HG03103 (cell line): ENCODE data around the gene NABP2.
A peak's percentile ranks its signal among the peaks of the same experiment; 100 is the strongest.

Experiments
- ATAC-seq: cut with Tn5 transposase; IDR thresholded peaks from one replicate; pipeline ENCODE4 v1.9.1; 2021; ENCODE audit warnings: low read depth; ENCODE audit not compliant: unreplicated experiment

NABP2 gene

DNA sequence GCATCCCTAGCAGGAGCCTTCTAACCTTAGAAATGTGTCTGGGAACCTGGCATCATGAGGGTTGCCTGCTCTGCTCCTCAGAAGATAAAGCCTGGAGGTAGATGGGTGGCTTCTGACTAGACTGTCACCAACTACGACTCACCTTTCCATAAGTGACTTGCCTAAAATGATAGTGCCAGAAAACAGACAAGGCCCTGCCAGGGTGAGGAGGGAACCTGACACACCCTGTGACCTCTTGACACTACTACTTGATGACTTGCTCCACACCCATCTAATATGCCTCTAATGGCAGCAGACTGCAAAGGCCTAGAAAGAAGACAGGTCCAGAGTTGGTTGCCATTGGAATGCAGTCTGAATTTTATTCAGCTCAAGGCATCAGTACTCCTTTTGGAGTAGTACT, 11.8 kb upstream of the NABP2 start:
- ATAC-seq, result no peak

DNA sequence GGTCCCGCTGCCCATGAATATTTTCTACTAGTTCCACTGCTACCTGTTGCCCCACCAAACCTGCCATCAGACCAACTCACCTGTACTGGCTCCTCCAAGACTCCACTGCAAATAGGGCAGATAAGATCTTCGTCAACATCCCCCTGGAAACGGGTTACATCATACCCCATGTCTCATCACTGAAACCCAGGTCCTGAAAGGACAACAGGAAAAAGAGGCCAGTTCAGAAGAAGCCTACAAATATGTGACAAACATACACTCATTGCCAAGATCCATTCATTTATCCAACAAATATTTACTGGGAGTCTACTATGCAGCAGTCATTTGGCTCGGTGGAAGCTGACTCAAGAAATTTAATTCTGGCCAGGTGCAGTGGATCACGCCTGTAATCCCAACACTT, 10.3 kb upstream of the NABP2 start:
- no peak for ATAC-seq

DNA sequence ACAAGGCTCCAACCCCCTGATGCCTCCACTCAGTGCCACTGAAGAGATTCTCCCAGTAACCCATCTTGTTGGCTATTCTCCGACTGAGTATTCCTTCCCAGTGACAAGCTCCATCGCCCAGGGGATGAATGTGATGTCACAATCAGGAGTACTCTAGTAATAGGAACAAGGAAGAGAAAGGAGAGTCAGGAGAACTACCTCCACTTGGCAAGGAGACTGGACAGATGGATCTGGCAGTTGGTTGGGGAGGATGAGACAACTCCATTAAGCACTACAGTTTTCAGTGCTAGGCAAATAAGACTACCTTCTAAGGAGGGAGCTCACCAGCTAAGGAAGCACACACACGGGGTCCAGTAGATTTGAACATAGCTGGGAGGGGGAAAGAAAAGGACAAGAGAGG, 7.7 kb upstream of the NABP2 start:
- no peak for ATAC-seq

DNA sequence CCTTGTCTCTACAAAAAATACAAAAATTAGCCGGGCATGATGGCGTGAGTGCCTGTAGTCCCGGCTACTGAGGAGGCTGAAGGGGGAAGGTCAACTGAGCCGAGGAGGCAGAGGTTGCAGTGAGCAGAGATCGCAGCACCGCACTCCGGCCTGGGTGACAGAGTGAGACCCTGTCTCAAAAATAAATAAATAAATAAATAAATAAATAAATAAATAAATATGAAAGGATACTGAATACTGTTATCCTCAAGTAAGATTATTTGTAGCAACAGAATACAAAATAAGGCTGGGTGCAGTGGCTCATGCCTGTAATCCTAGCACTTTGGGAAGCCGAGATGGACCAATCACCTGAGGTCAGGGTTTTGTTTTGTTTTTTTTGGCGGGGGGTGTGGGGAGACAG, 4.3 kb upstream of the NABP2 start:
- no peak for ATAC-seq

DNA sequence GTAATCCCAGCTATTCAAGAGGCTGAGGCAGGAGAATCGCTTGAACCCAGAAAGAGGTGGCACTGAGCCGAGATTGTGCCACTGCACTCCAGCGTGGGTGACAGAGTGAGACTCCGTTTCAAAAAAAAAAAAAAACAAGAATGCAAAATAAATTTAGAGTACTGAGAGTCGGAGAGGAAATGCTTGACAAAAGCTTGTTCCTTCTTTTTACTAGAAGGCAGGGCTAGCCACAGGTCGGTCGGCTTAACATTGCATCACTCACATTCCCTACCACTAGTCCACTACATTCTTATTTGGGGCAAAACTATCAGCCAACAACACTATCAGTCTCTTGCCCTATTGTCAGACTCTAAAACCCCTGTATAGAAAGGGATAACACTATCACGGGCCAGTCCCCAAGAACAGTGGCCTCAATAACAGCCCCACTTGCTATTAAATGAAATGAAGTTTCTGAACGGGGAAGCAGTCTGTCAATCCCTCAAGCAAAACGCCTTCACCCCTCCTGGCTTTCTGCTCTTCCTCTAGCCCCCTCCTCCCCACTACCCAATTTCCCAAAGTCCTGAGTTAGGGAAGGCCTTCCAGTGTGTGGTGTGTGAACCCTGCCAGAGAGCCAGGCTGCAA, 3.4 kb upstream of the NABP2 start:
- no peak for ATAC-seq

DNA sequence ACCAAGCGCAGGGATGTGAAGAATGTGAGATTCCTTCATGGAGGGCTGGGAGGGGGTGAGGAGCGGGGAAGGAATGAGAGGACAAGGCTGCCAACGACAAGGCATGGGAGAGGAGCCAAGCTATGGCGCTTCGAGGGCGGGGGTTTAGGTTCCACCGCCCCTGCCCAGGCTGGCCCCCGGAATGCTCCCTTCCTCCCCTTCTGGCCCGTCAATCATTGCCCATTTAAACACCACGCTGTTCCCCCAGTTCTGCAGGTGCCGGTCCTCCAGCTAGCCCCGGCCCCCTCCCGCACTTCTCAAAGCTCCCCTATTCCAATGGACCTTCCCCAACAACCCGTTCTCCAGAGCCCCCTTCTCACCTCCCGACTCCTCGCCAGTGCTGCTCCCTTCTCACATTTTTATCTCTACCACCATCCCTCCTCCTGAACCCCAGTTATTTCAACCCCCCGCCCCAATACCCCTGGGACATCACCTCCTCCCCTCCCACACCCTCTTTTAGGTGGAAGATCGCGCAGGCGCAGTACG, 2.8 kb upstream of the NABP2 start:
- ATAC-seq, result peak; percentile 14

DNA sequence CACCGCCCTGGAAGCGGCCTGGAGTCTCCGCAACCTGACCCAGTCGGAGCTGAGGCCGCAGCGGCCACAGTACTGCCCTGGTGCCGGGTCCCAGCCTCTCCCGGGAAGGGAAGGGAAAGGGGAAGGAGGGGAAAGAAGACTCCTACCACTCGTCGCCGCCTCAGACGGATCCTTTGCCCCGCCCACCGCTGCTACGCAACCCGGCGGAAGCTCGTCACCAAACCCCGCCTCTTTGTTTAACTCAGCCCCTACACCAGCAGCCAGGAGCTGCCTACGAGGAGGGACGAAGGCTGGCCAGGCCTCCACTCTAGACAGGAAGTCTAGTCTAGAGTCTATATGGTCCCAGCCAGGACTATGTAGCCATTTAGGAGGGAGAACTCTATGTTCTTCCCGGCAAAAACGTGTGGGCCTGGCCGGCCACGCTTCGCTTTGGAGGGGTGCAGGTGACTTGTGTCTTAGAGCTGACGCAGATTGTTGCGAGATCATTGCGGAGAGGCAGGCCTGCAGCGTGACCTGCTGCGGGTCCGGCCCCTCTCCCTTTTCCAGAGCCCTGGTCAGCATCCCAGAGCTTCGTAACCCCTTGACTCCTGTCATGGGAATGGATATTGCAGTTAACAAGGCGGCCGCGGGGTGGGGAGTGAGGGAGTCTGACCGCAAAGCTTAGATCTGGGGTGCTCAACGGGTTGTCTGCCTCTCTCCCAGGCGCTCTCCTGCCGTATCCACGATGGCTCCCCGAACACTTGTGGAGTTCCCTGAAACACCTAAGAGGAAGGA, 2.2 kb upstream of the NABP2 start, which contains the start of gene RNF41:
RNF41 (minus strand) TSS at position 166 of the 774 bp plus-strand sequence. CDS start 7,875 bp downstream, outside the sequence.
- ATAC-seq, result peak; percentile 67

DNA sequence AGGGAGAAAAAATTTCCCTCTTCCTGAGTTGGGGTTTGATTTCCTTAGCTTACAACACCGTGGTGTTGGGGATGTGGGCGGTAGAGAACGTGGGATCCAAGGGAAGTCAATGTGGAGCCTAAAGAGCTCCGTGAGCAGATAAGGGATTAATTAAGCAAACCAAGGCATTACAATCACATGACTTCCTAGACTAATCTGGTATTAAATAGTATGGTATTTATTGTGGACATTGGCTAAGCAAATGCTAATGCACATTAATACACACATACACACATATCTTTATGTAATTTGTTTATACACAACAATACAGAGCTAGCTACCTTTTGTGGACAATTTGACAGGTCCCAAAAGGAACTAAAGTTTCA, 1.6 kb upstream of the NABP2 start:
- no peak for ATAC-seq

DNA sequence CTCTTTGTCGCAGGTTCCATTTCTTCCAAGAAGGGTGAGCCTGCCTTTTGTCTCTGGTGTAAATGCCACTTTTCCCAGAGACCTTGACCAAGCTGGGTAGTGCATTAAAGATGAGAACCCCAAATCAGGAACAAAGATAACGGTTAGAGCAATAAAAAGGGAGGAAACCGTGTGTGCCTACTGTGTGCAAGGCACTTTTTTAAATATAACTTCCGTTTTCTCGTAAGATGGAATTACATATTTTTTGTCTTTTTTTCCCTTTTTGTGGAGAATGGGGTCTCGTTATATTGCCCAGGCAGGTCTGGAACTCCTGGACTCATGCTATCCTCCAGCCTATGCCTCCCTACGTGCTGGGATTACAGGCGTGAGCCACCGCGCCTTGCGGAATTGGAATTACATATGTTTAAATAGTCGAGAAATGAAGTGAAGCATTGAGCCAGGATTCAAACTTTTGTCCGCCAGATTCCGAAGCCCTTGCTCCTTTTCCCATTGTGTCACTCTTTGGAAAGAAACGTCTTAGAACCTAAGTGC, 506 bp upstream of the NABP2 start:
- ATAC-seq, result no peak

DNA sequence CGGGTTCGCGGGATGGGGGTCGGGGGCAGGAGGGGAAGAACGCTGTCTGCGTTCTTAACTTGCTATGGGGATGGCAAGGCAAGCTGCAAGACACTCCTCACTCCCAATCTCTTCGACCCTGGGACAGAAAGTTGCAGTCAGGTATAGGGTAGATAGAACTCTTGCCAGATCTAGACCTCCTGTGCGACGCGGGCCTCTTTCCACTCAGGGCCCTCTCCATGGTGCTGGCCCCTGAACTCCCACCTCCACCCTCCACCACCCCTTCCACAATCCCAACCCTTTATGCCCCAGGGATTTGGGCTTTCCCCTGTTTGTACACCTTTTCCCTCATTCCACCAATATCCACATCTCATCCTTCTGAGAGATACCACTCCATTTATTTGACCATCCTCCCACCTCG, 812 bp downstream of the NABP2 start:
- ATAC-seq, result no peak

DNA sequence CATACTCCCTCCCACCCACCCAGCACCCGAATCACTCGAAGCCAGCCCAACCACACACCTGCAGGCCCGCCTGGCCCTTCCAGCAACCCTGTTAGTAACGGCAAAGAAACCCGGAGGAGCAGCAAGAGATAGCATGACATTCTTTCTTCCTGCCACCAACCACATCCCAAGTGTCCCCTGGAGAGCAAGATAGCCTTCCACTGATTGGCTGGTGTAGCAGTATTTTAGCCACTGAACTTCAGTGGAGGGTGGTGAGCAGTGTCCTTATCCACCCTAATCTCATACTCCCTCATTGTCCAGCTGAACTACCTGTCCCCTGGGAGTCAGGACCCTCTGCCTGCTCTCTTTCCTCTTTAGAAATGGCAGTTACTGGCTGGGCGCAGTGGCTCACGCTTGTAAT, 4.9 kb downstream of the NABP2 start:
- ATAC-seq, result no peak

DNA sequence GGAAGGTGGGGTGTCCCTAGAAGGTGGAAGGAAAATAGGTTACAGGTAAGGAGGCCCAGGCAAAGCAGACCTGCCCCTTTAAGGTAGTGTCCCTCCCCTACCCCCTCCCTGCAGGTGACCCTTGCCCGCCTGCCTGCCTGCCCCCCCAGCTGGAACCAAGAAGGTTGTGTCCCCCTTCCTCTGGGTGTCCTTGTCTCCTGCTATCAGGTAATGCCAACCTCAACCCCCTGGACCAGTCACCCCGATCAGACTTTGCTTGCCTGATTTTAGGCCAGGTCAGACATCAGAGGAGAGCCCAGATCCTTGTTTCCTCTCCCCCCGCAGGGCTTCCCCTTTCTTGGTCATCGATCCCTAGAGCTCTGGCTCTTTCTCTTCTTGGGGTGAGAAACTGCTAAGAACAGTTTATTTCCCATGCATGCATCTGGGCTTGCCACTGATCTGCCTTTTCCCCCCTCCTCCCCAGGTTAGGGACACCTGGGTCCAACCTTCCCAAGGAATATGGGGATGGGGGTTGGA, 5.8 kb downstream of the NABP2 start, which contains the start of gene SLC39A5:
SLC39A5 (plus strand) TSS at position 136 of the 516 bp plus-strand sequence. CDS start 1,224 bp downstream, outside the sequence.
- ATAC-seq, result no peak

DNA sequence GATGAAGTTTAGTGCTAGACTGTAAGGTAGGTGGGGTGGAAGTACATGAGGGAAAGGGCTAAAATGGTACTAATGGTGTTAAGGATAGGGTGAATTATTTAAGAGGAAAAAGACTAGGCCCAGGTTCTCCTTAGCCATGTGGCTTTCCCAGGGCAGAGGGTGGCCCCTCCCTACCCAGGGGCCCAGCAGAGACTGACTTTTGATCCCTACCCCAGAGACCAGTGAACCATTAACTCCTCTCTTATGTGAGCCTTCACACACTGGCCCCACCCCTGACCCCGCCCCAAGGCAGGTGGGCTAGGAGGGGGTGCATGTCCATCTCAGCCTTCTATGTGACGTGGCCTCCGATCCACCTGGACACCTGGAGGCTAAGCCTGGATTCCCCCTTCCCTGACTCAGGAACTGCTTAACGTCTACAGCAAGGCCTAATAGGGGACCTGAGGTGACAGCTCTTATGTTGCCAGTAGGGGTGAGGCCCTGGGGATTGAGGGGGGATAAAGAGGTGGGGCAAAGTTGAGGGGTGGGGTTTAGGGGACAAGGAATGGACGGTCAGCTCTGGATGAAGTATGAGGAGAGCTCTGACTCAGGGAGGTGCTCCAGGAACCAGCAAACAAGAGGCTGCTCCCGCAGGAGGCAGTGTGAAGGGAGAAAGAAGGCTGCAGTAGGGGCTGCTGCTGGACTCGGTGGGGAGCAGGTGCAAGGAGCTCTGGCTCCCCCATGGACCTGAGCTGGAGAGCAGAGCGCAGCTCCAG, 6.5 kb downstream of the NABP2 start:
- no peak for ATAC-seq

DNA sequence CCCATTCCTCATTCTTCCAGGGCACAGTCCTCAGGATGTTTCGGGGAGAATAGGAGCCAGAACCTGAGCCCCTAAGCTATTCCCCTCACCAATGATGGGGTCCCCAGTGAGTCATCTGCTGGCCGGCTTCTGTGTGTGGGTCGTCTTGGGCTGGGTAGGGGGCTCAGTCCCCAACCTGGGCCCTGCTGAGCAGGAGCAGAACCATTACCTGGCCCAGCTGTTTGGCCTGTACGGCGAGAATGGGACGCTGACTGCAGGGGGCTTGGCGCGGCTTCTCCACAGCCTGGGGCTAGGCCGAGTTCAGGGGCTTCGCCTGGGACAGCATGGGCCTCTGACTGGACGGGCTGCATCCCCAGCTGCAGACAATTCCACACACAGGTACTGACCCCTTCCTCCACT, 7.0 kb downstream of the NABP2 start:
- ATAC-seq, result no peak

DNA sequence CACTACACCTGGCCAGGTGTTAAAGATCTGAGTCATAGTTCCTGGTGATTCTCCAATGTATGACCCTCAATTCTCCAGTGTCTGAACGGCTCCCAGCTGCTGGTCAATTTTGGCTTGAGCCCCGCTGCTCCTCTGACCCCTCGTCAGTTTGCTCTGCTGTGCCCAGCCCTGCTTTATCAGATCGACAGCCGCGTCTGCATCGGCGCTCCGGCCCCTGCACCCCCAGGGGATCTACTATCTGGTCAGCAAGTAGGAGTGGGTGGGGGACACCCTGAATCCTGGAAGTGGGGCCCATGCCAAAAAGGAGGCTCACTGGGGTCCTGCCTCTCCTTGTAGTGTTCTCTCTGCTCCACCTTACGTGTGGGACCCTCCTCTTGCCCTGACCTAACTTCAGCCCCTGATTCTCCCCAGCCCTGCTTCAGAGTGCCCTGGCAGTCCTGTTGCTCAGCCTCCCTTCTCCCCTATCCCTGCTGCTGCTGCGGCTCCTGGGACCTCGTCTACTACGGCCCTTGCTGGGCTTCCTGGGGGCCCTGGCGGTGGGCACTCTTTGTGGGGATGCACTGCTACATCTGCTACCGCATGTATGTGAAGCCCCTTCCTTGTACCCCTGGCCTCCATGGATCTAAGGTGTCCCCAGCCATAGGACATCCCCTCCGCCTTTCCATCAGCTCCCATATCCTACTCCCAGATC, 10.7 kb downstream of the NABP2 start:
- no peak for ATAC-seq

DNA sequence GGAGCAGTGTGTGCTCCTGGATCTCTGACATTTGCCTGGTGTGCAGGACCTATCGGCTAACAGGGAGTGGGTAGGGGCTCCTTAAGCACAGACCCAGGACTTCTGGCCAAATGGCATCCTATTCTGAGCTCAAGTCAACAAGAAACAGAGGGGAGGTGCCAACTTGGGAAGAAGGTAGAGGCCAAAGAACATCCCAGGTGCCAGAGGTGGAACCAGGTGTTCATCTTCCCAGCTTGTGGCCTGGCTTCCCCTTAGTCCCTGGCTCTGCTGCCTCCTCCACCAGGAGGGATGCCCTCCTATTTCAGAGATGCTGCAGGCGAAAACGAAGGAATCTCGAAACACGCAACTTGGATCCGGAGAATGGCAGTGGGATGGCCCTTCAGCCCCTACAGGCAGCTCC, 11.9 kb downstream of the NABP2 start:
- no peak for ATAC-seq

DNA sequence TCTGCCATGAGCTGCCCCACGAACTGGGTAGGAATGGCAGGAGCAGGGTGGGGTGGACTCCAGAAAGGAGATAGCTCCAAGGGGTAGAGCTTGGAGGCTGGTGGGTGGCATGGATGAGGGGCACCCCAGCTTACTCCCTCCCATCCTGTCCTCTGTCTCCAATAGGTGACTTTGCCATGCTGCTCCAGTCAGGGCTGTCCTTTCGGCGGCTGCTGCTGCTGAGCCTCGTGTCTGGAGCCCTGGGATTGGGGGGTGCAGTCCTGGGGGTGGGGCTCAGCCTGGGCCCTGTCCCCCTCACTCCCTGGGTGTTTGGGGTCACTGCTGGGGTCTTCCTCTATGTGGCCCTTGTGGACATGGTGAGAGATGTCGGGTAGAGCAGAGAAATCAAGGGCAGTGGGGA, 12.8 kb downstream of the NABP2 start:
- no peak for ATAC-seq

DNA sequence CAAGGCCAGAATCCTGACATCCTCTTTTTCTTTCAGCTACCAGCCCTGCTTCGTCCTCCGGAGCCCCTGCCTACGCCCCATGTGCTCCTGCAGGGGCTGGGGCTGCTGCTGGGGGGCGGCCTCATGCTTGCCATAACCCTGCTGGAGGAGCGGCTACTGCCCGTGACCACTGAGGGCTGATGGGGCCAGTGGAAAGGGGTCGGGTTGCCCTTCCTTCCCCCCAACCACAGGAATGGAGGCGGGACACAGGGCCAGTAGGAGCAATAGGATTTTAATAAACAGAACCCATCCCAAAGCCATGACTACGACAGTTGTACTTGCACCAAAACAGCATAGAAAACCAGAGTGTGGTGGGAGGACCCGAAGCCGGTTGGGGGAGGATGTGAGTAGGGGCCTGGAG, 13.4 kb downstream of the NABP2 start:
- ATAC-seq, result no peak

DNA sequence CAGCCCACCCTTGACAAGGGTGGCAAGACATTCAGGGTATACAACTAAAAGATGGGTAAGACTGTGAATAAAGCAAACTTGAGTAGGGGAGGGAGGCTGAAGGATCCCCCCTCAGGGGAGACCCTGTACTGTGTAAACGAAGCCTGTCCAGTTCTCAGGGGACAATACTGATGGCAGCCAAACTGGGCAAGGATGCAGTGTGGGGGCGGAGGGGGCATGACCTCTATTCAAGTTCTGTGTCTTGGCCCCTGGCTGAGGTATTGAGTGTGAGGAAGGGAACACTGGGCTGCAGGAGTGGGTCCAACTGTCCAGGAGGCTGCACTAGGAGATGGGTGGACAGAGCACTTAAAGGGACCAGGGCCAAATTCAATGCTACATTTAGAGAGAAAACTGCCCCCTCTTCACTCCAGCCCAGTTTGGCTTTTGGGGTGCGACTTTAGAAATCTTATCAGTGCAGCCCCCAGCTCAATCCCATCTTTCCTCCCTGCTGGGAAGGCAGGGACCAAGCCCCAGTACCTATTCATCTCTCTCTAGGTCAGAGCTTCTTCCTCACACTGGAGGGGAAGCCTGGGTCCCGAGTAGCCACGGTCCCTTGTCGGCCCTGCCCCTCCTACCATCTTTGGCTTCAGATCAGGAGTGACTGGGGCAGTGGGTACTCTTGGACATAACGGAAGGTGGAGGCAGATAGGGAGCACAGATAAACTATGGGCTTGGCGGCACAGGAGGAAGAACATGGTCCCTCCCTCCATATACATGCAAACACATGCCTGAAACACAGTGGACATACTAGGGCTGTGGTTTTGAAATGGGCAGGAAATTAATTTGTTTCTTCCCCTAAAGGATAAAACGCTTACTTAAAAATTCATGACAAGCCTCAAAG, 17.5 kb downstream of the NABP2 start:
- ATAC-seq, result no peak
